ENCODE data around the gene CASZ1. TPM values are rescaled to one million over a fixed set of nuclear protein-coding genes. Genes with fewer than 3 reads are reported as not detected.

The CASZ1 gene
- polyA plus RNA-seq, 2 of the 4 experiments (the other 2 are of a cell fraction) = 0.52 to 1.2 TPM

- FAIRE-seq (no peak), ATAC-seq (no peak), DNase-seq (ENCODE audit: low read depth in 1 of 2, low spot score in 1 of 2) (no peak)
- Histone ChIP-seq H3K27ac (no peak overlapping the region), H3K4me2 (no peak overlapping the region), H3K9me3 (no peaks in the 10 kb centered on the region), H3K4me3 (no peak overlapping the region), H3K4me1 (no peaks in the 10 kb centered on the region)
- WGBS (ENCODE audit: missing lambda C conversion rate) = 84% methylated on average over 14 of the region's 27 CpGs
- CTCF ChIA-PET = no interaction called here
- no peak for TF ChIP-seq HDAC2 (IDR thresholded peaks at IDR 0.05)
- TF ChIP-seq RCOR1 (IDR thresholded peaks at IDR 0.05; ENCODE audit: low read depth, low read length) = no peak
- no peak for TF ChIP-seq GATA3 (IDR thresholded peaks at IDR 0.05; ENCODE audit: borderline replicate concordance)
- POLR2A ChIA-PET = no interaction called here
These were observed 118.7 kb downstream of the CASZ1 start for GRCh38 chr1:10677491-10678391.

GRCh38 chr1:10676963-10677362 is 119.5 kb downstream of the CASZ1 start:
- no peak for DNase-seq (ENCODE audit: low read depth in 1 of 2, low spot score in 1 of 2)
- ChIA-PET CTCF (no interaction called here), POLR2A (no interaction called here)
- 91% methylated on average over 8 of the region's 13 CpGs for WGBS (ENCODE audit: missing lambda C conversion rate)
- no peak overlapping the region for H3K4me3 ChIP-seq
- FAIRE-seq = no peak
- no peak for TF ChIP-seq RFX5 (IDR thresholded peaks at IDR 0.05)
- no peak for TF ChIP-seq CTCF (IDR thresholded peaks at IDR 0.05)
- TF ChIP-seq ZC3H11A (IDR thresholded peaks at IDR 0.05) = no peak
- TF ChIP-seq HOXB5 (CRISPR knock-in tag; IDR thresholded peaks at IDR 0.05) = no peak
- TF ChIP-seq RNF2 (IDR thresholded peaks at IDR 0.05; ENCODE audit: borderline replicate concordance, low read depth) = no peak
- no peak for TF ChIP-seq ZSCAN20 (CRISPR knock-in tag; IDR thresholded peaks at IDR 0.05)
- no peak for TF ChIP-seq JUN (IDR thresholded peaks at IDR 0.05)
- no peak for TF ChIP-seq BHLHE40 (IDR thresholded peaks at IDR 0.05; ENCODE audit: low read depth, low read length)
- no peak for TF ChIP-seq ZFP36 (IDR thresholded peaks at IDR 0.05; ENCODE audit: borderline replicate concordance, partially characterized antibody)
- TF ChIP-seq FOSL2 (IDR thresholded peaks at IDR 0.05) = no peak
- no peak for TF ChIP-seq FOSL2 (CRISPR knock-in tag; IDR thresholded peaks at IDR 0.05)
- TF ChIP-seq ELK1 (IDR thresholded peaks at IDR 0.05; ENCODE audit: low read depth, low read length) = no peak
- TF ChIP-seq CBX8 (IDR thresholded peaks at IDR 0.05) = no peak
- no peak for TF ChIP-seq CHD2 (IDR thresholded peaks at IDR 0.05; ENCODE audit: low read length, partially characterized antibody)
- no peak for TF ChIP-seq HOXB13 (CRISPR knock-in tag; IDR thresholded peaks at IDR 0.05; ENCODE audit: low read depth)
- TF ChIP-seq POLR2A (IDR thresholded peaks at IDR 0.05; ENCODE audit: low read length) = no peak
- no peak for TF ChIP-seq FOSB (CRISPR knock-in tag; IDR thresholded peaks at IDR 0.05)
- no peak for ATAC-seq
- H3K4me2 ChIP-seq = no peak overlapping the region
- H3K9me3 ChIP-seq = no peaks in the 10 kb centered on the region
- H3K4me1 ChIP-seq = no peaks in the 10 kb centered on the region
- no peak overlapping the region for H3K27ac ChIP-seq

DNA sequence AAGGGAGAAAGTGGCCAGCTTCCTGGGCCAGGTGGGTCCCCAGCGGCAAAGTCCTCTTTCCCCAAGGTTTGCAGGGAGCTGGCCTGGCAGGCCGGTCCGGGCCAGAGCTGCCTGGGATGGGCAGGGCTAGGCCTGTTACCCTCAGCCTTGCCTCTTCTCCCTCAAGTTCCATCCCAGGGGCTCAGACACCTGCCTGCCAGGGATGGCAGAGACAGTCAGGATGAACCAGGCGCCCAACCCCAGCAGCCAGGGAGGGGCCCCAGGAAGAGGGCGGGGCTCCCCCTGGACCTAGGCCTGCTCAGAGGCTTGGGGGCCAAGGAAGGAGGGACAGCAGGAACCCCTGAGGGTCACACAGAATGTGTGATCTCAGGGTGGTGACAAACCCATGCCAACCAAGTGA is 120.6 kb downstream of the CASZ1 start:
- no peak overlapping the region for H3K27ac ChIP-seq
- POLR2A ChIA-PET = no interaction called here
- no peak for DNase-seq (ENCODE audit: low read depth in 1 of 2, low spot score in 1 of 2)
- H3K4me3 ChIP-seq = no peak overlapping the region
- H3K9me3 ChIP-seq = no peaks in the 10 kb centered on the region
- CTCF ChIA-PET = interaction anchor here (0.6 kb wide), 1 partner anchor 15 kb away, joined by 4 read pairs; no protein-coding TSS in a partner anchor
- TF ChIP-seq RCOR1 (IDR thresholded peaks at IDR 0.05; ENCODE audit: low read depth, low read length) (no peak), SMC3 (IDR thresholded peaks at IDR 0.05) (no peak), FOSB (CRISPR knock-in tag; IDR thresholded peaks at IDR 0.05) (no peak), PHF8 (IDR thresholded peaks at IDR 0.05; ENCODE audit: borderline replicate concordance, low read depth) (no peak), CBX2 (IDR thresholded peaks at IDR 0.05; ENCODE audit: borderline replicate concordance, low read depth) (no peak), GATA3 (IDR thresholded peaks at IDR 0.05; ENCODE audit: borderline replicate concordance) (no peak), ATOH8 (CRISPR knock-in tag; IDR thresholded peaks at IDR 0.05; ENCODE audit: low read depth) (no peak)
- WGBS (ENCODE audit: missing lambda C conversion rate) = 50% methylated on average over 2 of the region's 5 CpGs
- no peak for FAIRE-seq
- no peak for ATAC-seq
- H3K4me1 ChIP-seq = no peaks in the 10 kb centered on the region
- no peak overlapping the region for H3K4me2 ChIP-seq
